Liver (tissue), 9 donors: ENCODE data around the gene HUNK. TPM values are rescaled to one million over a fixed set of nuclear protein-coding genes. Genes with fewer than 3 reads are reported as not detected.

Experiments used
- DNase-seq: peaks from one replicate; pipeline ENCODE4 v3.0.0-alpha.2; 2017; ENCODE audit warnings: low spot score
- H3K27ac ChIP-seq, 2 donors: one replicate each; pipeline ENCODE4 v1.7.0; 2013; ENCODE audit warnings: inconsistent platforms in 2 of 2, low read length in 2 of 2, control low read depth in 1 of 2, low read depth in 1 of 2, mild to moderate bottlenecking in 1 of 2
- H3K27me3 ChIP-seq, 4 donors: one replicate each; pipeline versions ENCODE4 v1.6.1 to v1.7.0; 2013; ENCODE audit warnings: low read length in 3 of 4, inconsistent platforms in 1 of 4, mild to moderate bottlenecking in 1 of 4, moderate library complexity in 1 of 4; ENCODE audit not compliant: control insufficient read depth in 4 of 4, insufficient read depth in 4 of 4
- H3K36me3 ChIP-seq, 4 donors: one replicate each; pipeline versions ENCODE4 v1.6.1 to v1.7.0; 2013; ENCODE audit warnings: low read length in 3 of 4, mild to moderate bottlenecking in 3 of 4, low read depth in 1 of 4, moderate library complexity in 1 of 4; ENCODE audit not compliant: control insufficient read depth in 4 of 4, insufficient read depth in 3 of 4
- H3K4me1 ChIP-seq, 4 donors: one replicate each; pipeline versions ENCODE4 v1.6.1 to v1.7.0; 2013; ENCODE audit warnings: low read length in 3 of 4, mild to moderate bottlenecking in 3 of 4, moderate library complexity in 1 of 4; ENCODE audit not compliant: control insufficient read depth in 4 of 4, insufficient read depth in 4 of 4
- H3K4me3 ChIP-seq, 3 donors: one replicate each; pipeline versions ENCODE4 v1.6.1 to v1.7.0; 2013; ENCODE audit warnings: low read length in 3 of 3, control low read depth in 1 of 3, low read depth in 1 of 3, mild to moderate bottlenecking in 1 of 3
- H3K9ac ChIP-seq, 2 donors: one replicate each; pipeline ENCODE4 v1.7.0; 2013; ENCODE audit warnings: low read length in 2 of 2, mild to moderate bottlenecking in 2 of 2, moderate library complexity in 2 of 2, control low read depth in 1 of 2, low read depth in 1 of 2
- H3K9me3 ChIP-seq, 4 donors: one replicate each; pipeline versions ENCODE4 v1.6.1 to v1.7.0; 2013; ENCODE audit warnings: low read length in 3 of 4; ENCODE audit not compliant: control insufficient read depth in 4 of 4
- CTCF ChIP-seq: fragments of 150-350 bp; IDR thresholded peaks from 2 replicates; pipeline ENCODE4 v1.5.1; 2017; ENCODE audit warnings: improper control_type of control experiment, low read depth, low read length; ENCODE audit not compliant: missing input control
- EGR1 ChIP-seq, 2 donors: IDR thresholded peaks; 2 replicates each; pipeline ENCODE4 v1.6.1; 2016 to 2018; ENCODE audit warnings: antibody characterized with exemption in 2 of 2, low read depth in 2 of 2
- FOXA1 ChIP-seq: IDR thresholded peaks from 2 replicates; pipeline ENCODE4 v1.6.1; 2016; ENCODE audit warnings: antibody characterized with exemption
- FOXA2 ChIP-seq: IDR thresholded peaks from 2 replicates; pipeline ENCODE4 v1.6.1; 2016; ENCODE audit warnings: antibody characterized with exemption
- GABPA ChIP-seq, 2 donors: IDR thresholded peaks in 1 of 2; conservative IDR thresholded peaks in 1 of 2; 2 replicates each; pipeline ENCODE4 v1.6.1; 2016; ENCODE audit warnings: antibody characterized with exemption in 2 of 2, mild to moderate bottlenecking in 1 of 2, moderate library complexity in 1 of 2
- HNF4A ChIP-seq, 2 donors: conservative IDR thresholded peaks; 2 replicates each; pipeline ENCODE4 v1.6.1; 2016; ENCODE audit warnings: antibody characterized with exemption in 2 of 2, mild to moderate bottlenecking in 2 of 2
- JUND ChIP-seq, 2 donors: IDR thresholded peaks; 2 replicates each; pipeline ENCODE4 v1.6.1; 2016; ENCODE audit warnings: antibody characterized with exemption in 2 of 2
- NR2F2 ChIP-seq: IDR thresholded peaks from 2 replicates; pipeline ENCODE4 v1.6.1; 2016; ENCODE audit warnings: antibody characterized with exemption
- RAD21 ChIP-seq, 2 donors: IDR thresholded peaks; 2 replicates each; pipeline ENCODE4 v1.6.1; 2016; ENCODE audit warnings: antibody characterized with exemption in 2 of 2, mild to moderate bottlenecking in 2 of 2
- REST ChIP-seq: IDR thresholded peaks from 2 replicates; pipeline ENCODE4 v1.6.1; 2016; ENCODE audit warnings: antibody characterized with exemption, mild to moderate bottlenecking
- RXRA ChIP-seq, 2 donors: IDR thresholded peaks; 2 replicates each; pipeline ENCODE4 v1.6.1; 2017 to 2018; ENCODE audit warnings: antibody characterized with exemption in 2 of 2, mild to moderate bottlenecking in 1 of 2
- SP1 ChIP-seq: IDR thresholded peaks from 2 replicates; pipeline ENCODE4 v1.6.1; 2018; ENCODE audit warnings: antibody characterized with exemption, mild to moderate bottlenecking
- YY1 ChIP-seq: IDR thresholded peaks from 2 replicates; pipeline ENCODE4 v1.6.1; 2016; ENCODE audit warnings: antibody characterized with exemption, mild to moderate bottlenecking
- WGBS: extraction: QIAGEN DNeasy Blood & Tissue Kit; methylation state at CpG from one replicate; pipeline ENCODE4 v1.1.7; 2013; 5-methylcytosine and 5-hydroxymethylcytosine counted together
- polyA plus RNA-seq, 2 donors: library from polyadenylated mRNA; stranded (reverse) in 1 of 2; unstranded in 1 of 2; fragments of 200-250 nt in 1 of 2; fragments of >200 nt in 1 of 2; fragmentation: Nextera tagmentation in 1 of 2; extraction: Ambion mirVana in 1 of 2; gene quantifications; one replicate each; pipeline versions ENCODE4 v1.2.1 to v1.2.3, GENCODE V29; 2013 to 2015
- total RNA-seq, 2 donors: library from RNA; depleted of rRNA; stranded (reverse); fragments of >200 nt; gene quantifications; one replicate each; pipeline ENCODE4 v1.2.3, GENCODE V29; 2014
- TF ChIP-seq, protein P1 (sequence below): IDR thresholded peaks from 2 replicates; pipeline ENCODE4 v1.6.1; 2016; ENCODE audit warnings: antibody characterized with exemption
- donor health status: healthy.
- donor health status: healthy.
- donor health status: healthy.
- donor health status: healthy.
- donor health status: healthy.

The HUNK gene
- total and polyA plus RNA-seq, 4 donors, result 0.11 to 0.92 (median 0.30) TPM

GRCh38 chr21:31848326-31848985, 24.4 kb upstream of the HUNK start (continued):
- TF ChIP-seq REST, result no peak
- TF ChIP-seq FOXA2, result no peak
- TF ChIP-seq YY1, result no peak

DNA sequence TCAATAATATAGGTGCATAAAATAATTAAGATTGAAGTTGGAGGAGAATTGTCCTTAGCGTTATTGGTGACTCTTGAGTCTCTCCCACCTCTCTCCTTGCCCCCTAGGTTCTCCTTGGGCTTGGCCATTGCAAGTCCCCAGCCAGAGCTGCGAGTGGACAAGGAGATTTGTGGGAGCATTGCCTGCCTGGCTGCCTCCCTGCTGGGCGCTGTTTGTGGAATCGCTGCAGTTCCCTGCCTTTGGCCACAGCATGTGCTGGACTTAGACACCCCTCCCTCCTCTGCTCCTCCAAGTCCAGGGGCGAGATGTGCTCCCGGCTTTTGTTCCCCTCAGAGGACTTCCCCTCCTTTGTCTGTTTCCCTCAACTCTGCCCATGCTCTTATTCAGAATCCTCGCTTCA, 21.9 kb upstream of the HUNK start:
- H3K36me3 ChIP-seq, result no peaks in the 10 kb centered on the region
- H3K4me1 ChIP-seq, result no peaks in the 10 kb centered on the region
- H3K9me3 ChIP-seq, result no peaks in the 10 kb centered on the region
- TF ChIP-seq JUND (IDR thresholded peaks at IDR 0.05) (no peak), NR2F2 (no peak), REST (no peak), RAD21 (IDR thresholded peaks at IDR 0.05) (no peak), RXRA (IDR thresholded peaks at IDR 0.05) (no peak), EGR1 (IDR thresholded peaks at IDR 0.05; ENCODE audit: low read depth in 2 of 2) (no peak), CTCF (no peak), HNF4A (conservative IDR thresholded peaks at IDR 0.05) (no peak), GABPA (IDR thresholded peaks at IDR 0.05 in 1 of 2, conservative IDR thresholded peaks at IDR 0.05 in 1 of 2) (no peak), FOXA1 (no peak), FOXA2 (no peak), SP1 (no peak)
- TF ChIP-seq, protein P1, sequence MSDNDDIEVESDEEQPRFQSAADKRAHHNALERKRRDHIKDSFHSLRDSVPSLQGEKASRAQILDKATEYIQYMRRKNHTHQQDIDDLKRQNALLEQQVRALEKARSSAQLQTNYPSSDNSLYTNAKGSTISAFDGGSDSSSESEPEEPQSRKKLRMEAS, result no peak
- WGBS, result 84% methylated on average over 7 of the region's 7 CpGs
- H3K27me3 ChIP-seq, result no peaks in the 10 kb centered on the region
- DNase-seq, result no peak
- H3K9ac ChIP-seq, result no peak overlapping the region
- no peak overlapping the region for H3K27ac ChIP-seq
- H3K4me3 ChIP-seq, result no peak overlapping the region
